Astrocyte of the cerebellum (primary cell): ENCODE results near the gene PARP2.
"Not testable (repeated sequence)": the region's sequence is repeated elsewhere in the genome, so short reads cannot be mapped to it uniquely, and the experiment has no call there.

ENCODE experiments used
- DNase-seq: peaks from one replicate; pipeline ENCODE4 v3.0.0-alpha.2; 2011; ENCODE audit warnings: low read depth
- H3K4me3 ChIP-seq: 2 replicates; pipeline ENCODE4 v1.5.1; 2011; ENCODE audit warnings: mild to moderate bottlenecking, low read depth, low read length, moderate library complexity
- CTCF ChIP-seq: IDR thresholded peaks from 2 replicates; pipeline ENCODE4 v1.5.1; 2012; ENCODE audit warnings: low read length, low read depth, moderate library complexity, mild to moderate bottlenecking; ENCODE audit errors: missing control alignments
- in situ Hi-C: cut with HindIII; loops from 2 replicates; pipeline ENCODE4 v1.10.0; 2017; ENCODE audit warnings: low sequenced_read_pairs

PARP2 gene

GRCh38 chr14:20343862-20344220, 406 bp downstream of the PARP2 start:
- in situ Hi-C loops: no loop called here
- no peak for TF ChIP-seq CTCF
- DNase-seq: no peak
- H3K4me3 ChIP-seq: peak overlapping the region; percentile 64

GRCh38 chr14:20345366-20345765, 1.9 kb downstream of the PARP2 start:
- H3K4me3 ChIP-seq: no peak overlapping the region
- DNase-seq: no peak
- TF ChIP-seq CTCF: no peak
- in situ Hi-C loops: no loop called here

- TF ChIP-seq CTCF: no peak
- DNase-seq: no peak
- no peak overlapping the region for H3K4me3 ChIP-seq
- in situ Hi-C loops: no loop called here
Measured at GRCh38 chr14:20346713-20347112, 3.3 kb downstream of the PARP2 start.

GRCh38 chr14:20347747-20348146, 4.3 kb downstream of the PARP2 start:
- TF ChIP-seq CTCF: no peak
- in situ Hi-C loops: no loop called here
- no peak for DNase-seq
- H3K4me3 ChIP-seq: no peak overlapping the region

GRCh38 chr14:20350282-20350681, 6.8 kb downstream of the PARP2 start:
- DNase-seq: no peak
- no peak overlapping the region for H3K4me3 ChIP-seq
- in situ Hi-C loops: loop anchor here (5.0 kb wide), 1 partner anchor 62 kb away; the partner anchor contains the start of gene TEP1

GRCh38 chr14:20350860-20351259, 7.4 kb downstream of the PARP2 start:
- no peak overlapping the region for H3K4me3 ChIP-seq
- no peak for DNase-seq
- in situ Hi-C loops: loop anchor here (5.0 kb wide), 1 partner anchor 61 kb away; the partner anchor contains the start of gene TEP1
- peak; percentile 30 for TF ChIP-seq CTCF

More at GRCh38 chr14:20350282-20350681, 6.8 kb downstream of the PARP2 start:
- no peak for TF ChIP-seq CTCF

GRCh38 chr14:20356422-20356821, 13.0 kb downstream of the PARP2 start:
- in situ Hi-C loops: no loop called here
- H3K4me3 ChIP-seq: no peak overlapping the region
- no peak for DNase-seq
- no peak for TF ChIP-seq CTCF

GRCh38 chr14:20358474-20358873, 15.0 kb downstream of the PARP2 start:
- H3K4me3 ChIP-seq, DNase-seq, in situ Hi-C loops: not testable (repeated sequence)
